AG10803 (cell line): ENCODE results near the gene NUAK1.

Source experiments
- DNase-seq: peaks from one replicate; pipeline ENCODE4 v3.0.0; 2010; ENCODE audit warnings: low read depth
- H3K4me3 ChIP-seq: 2 replicates; pipeline ENCODE4 v1.5.1; 2011; ENCODE audit warnings: mild to moderate bottlenecking, low read length, control low read depth
- CTCF ChIP-seq: conservative IDR thresholded peaks from 2 replicates; pipeline ENCODE4 v1.5.1; 2011; ENCODE audit warnings: mild to moderate bottlenecking, low read length, control low read depth, inconsistent platforms

Gene NUAK1

GRCh38 chr12:106114447-106115068, 24.2 kb downstream of the NUAK1 start:
- no peak overlapping the region for H3K4me3 ChIP-seq
- DNase-seq, result peak; percentile 48
- TF ChIP-seq CTCF, result no peak

- no peak for TF ChIP-seq CTCF
- DNase-seq, result peak; percentile 55
- no peak overlapping the region for H3K4me3 ChIP-seq
These were observed 24.8 kb downstream of the NUAK1 start for GRCh38 chr12:106113824-106114446.

- TF ChIP-seq CTCF, result no peak
- H3K4me3 ChIP-seq, result no peak overlapping the region
- DNase-seq, result no peak
These were observed 25.3 kb downstream of the NUAK1 start for GRCh38 chr12:106113446-106113823.

GRCh38 chr12:106113042-106113441, 25.7 kb downstream of the NUAK1 start:
- H3K4me3 ChIP-seq, result no peak overlapping the region
- TF ChIP-seq CTCF, result no peak
- peak; percentile 68 for DNase-seq

- TF ChIP-seq CTCF, result no peak
- no peak overlapping the region for H3K4me3 ChIP-seq
- DNase-seq, result no peak
These were observed 26.5 kb downstream of the NUAK1 start for GRCh38 chr12:106112145-106112821.

GRCh38 chr12:106110626-106111300, 28.0 kb downstream of the NUAK1 start:
- no peak overlapping the region for H3K4me3 ChIP-seq
- DNase-seq, result no peak
- TF ChIP-seq CTCF, result no peak
